Gastrocnemius medialis (tissue), 4 donors: ENCODE results near the gene CLIP3.

Experiments
- POLR2A ChIP-seq, 2 donors: fragments of 450-650 bp; IDR thresholded peaks; one replicate each; pipeline ENCODE4 v1.6.1; 2017; ENCODE audit warnings: antibody characterized with exemption in 2 of 2, mild to moderate bottlenecking in 2 of 2, moderate library complexity in 2 of 2
- TF ChIP-seq, protein P1 (sequence below), 5 experiments: fragments of 450-650 bp in 3 of 5; fragments of 200-600 bp in 2 of 5; sonication (generic) in 2 of 5; IDR thresholded peaks in 4 of 5; conservative IDR thresholded peaks in 1 of 5; 1 replicate in 4 of 5; 2 replicates in 1 of 5; pipeline ENCODE4 v1.5.1; 2016 to 2019; ENCODE audit warnings: antibody characterized with exemption in 5 of 5, mild to moderate bottlenecking in 3 of 5, moderate library complexity in 3 of 5

DNA sequence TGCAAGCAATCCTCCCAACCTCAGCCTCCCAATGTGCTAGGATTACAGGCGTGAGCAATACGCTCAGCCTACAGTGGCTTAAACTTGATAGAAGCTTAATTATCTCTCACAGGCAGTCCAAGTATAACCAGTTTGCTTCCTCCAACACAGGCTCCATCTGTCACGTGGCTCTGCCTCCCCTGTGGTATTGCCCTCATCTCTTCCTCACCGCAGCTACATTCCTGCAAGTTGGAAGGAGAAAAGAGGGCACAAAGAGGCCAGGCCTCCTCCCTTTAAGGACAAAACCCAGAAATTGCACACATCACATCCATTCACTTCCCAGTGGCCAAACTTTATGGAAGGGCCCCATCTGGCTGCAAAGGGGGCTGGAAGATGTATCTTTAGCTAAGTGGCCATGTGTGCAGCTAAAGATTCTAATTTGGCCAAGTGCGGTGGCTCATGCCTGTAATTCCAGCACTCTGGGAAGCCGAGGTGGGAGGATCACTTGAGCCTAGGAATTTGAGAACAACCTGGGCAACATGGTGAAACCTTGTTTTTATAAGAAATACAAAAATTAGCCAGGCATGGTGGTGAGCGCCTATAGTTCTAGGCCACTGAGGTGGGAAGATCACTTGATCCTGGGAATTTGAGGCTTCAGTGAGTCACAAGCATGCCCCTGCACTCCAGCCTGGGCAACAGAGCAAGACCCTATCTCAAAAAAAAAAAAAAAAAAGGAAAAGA, 40.8 kb downstream of the CLIP3 start:
- TF ChIP-seq, protein P1, sequence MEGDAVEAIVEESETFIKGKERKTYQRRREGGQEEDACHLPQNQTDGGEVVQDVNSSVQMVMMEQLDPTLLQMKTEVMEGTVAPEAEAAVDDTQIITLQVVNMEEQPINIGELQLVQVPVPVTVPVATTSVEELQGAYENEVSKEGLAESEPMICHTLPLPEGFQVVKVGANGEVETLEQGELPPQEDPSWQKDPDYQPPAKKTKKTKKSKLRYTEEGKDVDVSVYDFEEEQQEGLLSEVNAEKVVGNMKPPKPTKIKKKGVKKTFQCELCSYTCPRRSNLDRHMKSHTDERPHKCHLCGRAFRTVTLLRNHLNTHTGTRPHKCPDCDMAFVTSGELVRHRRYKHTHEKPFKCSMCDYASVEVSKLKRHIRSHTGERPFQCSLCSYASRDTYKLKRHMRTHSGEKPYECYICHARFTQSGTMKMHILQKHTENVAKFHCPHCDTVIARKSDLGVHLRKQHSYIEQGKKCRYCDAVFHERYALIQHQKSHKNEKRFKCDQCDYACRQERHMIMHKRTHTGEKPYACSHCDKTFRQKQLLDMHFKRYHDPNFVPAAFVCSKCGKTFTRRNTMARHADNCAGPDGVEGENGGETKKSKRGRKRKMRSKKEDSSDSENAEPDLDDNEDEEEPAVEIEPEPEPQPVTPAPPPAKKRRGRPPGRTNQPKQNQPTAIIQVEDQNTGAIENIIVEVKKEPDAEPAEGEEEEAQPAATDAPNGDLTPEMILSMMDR (IDR thresholded peaks at IDR 0.05 in 4 of 5, conservative IDR thresholded peaks at IDR 0.05 in 1 of 5): no peak
- no peak for TF ChIP-seq POLR2A (IDR thresholded peaks at IDR 0.05)
